ENCODE results near the gene GDF10.

Gene GDF10

DNA sequence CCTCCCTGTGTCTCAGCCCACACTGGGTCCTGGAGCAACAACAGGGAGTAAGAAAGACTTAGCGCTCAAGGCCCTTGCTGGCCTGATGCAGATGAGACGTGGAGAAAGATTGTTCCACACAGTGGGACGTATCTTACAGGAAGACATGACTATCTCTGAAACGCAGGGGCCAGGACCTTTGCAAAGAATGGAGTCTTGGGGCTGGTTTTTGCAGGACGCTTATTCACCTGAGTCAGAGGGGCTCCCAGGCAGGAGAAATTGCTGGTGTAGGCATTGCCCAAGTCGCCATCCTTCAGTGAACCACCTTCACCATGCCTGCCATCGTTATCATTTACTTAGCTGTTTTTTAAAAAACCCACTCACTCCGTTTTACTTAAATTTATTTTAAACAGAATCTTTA is 11.8 kb upstream of the GDF10 start:
- no peak for DNase-seq (ENCODE audit: extremely low read depth, low read depth)
- TF ChIP-seq, protein P1, sequence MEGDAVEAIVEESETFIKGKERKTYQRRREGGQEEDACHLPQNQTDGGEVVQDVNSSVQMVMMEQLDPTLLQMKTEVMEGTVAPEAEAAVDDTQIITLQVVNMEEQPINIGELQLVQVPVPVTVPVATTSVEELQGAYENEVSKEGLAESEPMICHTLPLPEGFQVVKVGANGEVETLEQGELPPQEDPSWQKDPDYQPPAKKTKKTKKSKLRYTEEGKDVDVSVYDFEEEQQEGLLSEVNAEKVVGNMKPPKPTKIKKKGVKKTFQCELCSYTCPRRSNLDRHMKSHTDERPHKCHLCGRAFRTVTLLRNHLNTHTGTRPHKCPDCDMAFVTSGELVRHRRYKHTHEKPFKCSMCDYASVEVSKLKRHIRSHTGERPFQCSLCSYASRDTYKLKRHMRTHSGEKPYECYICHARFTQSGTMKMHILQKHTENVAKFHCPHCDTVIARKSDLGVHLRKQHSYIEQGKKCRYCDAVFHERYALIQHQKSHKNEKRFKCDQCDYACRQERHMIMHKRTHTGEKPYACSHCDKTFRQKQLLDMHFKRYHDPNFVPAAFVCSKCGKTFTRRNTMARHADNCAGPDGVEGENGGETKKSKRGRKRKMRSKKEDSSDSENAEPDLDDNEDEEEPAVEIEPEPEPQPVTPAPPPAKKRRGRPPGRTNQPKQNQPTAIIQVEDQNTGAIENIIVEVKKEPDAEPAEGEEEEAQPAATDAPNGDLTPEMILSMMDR (IDR thresholded peaks at IDR 0.05; ENCODE audit: low read depth, low read length) = no peak

DNA sequence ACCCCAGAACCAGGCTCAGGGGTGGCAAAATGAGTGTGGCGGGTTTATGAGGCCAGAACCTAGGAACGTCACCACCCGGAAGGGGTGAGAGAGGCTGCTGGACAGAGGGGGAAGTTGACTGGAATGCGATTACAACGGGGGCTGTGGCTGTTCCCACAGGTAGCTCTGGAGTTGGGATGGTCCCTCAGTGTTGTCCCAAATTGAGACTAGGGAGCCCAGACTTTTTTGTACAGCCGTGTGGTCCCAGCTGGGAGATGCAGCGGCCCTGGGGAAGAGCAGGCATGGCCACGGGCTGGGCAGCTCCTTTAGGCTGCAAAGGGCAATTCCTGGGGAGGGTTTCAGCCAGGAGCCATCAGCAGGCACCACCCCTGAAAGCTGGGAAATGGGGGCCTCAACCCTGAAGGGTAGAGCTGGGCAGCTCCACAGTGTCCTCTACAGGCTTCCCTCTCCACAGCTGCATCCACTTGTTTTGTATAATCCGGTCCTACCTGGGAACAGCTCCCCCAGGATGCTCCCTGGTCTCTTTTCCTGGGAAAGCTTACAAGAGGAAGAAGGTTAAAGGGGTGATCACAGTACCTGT is 11.0 kb upstream of the GDF10 start:
- no peak for DNase-seq (ENCODE audit: extremely low read depth, low read depth)

DNA sequence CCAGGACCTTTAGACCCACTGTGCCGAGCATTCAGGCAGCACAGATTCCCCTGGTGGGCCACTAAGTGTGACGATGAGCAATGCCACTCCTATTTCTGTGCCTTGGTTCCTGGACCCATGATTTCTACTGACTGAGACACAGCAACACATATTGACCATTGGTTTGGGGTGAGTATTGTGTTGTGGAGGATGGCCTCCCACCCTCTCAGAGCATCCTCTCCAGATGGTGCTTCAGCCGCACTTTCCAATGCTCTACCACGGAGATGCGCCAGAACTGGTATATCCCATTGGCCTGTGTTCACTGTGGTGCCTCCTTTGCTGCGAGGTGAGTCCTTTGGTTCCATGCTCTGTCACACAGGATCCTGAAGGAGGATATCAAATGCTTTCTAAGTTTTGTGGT is 10.1 kb upstream of the GDF10 start:
- DNase-seq (ENCODE audit: extremely low read depth, low read depth) = no peak
- TF ChIP-seq, protein P1 (IDR thresholded peaks at IDR 0.05; ENCODE audit: low read depth, low read length) = no peak

More for the DNA sequence above, 11.0 kb upstream of the GDF10 start:
- TF ChIP-seq, protein P1 (IDR thresholded peaks at IDR 0.05; ENCODE audit: low read depth, low read length) = no peak

DNA sequence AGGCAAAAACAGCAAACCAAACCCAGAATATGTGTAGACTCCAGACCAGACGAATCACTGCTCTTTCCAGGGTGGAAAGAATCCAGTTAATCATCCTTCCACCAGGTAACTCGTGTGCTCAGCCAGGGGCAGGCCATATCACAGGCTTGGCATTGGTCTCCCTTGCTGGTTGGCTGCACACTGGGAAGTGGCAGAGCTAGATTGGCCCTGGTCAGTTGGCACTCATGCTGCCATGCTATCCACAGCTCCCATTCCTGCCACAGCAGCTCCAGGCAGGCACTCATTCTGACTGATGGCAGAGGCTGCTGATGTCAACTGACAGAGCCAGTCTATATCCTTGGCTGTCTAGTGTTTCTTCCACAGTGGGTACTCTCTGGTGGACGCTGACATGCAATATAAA is 9.7 kb upstream of the GDF10 start:
- TF ChIP-seq, protein P1 (IDR thresholded peaks at IDR 0.05; ENCODE audit: low read depth, low read length) = no peak
- DNase-seq (ENCODE audit: extremely low read depth, low read depth) = no peak

DNA sequence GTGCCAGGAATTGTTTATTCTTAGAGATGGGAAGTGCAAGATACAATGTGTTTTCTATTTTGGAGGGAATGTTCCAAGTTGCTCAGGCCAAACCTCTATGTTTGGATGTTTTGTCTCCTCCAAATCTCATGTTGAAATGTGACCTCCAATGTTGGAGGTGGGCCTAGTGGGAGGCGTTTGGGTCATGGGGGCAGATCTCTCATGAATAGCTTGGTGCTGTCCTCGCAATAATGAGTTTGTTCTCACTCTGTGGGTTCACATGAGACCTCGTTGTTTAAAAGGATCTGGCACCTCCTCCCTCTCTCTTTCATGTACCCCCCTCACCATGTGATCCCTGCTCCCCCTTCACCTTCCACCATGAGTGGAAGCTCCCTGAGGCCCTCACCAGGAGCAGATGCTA is 8.3 kb upstream of the GDF10 start:
- TF ChIP-seq, protein P1 (IDR thresholded peaks at IDR 0.05; ENCODE audit: low read depth, low read length) = no peak
- DNase-seq (ENCODE audit: extremely low read depth, low read depth) = no peak

DNA sequence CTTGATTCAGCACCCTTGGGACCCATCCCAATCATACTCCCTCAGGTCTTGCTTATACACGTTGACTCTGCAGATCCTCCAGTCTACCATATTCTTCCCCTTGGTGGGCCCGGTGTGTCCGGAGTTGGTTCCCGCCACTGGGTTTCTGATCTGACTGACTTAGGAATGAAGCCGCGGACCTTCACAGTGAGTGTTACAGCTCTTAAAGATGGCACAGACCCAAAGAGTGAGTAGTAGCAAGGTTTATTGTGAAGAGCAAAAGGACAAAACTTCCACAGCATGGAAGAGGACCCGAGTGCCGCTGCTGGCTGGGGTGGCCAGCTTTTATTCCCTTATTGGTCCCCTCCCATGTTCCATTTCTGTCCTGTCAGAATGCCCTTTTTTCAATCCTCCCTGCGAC is 5.9 kb upstream of the GDF10 start:
- DNase-seq (ENCODE audit: extremely low read depth, low read depth) = no peak
- TF ChIP-seq, protein P1 (IDR thresholded peaks at IDR 0.05; ENCODE audit: low read depth, low read length) = no peak

DNA sequence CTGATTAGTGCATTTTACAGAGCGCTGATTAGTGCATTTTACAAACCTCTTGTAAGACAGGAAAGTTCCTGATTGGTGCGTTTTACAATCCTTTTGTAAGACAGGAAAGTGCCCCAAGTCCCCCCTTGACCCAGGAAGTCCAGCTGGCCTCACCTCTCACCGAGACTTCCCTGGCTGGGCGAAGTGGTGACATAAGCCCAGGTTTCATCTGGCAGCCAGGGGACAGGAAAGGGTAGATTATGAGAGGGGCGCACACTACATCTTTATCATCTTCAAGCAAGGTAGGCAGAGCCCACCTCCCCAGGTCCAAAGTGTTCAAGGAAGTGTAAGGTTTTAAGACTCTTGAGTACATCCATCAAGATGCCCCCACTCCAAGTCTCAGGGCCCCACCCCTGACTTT is 5.5 kb upstream of the GDF10 start:
- TF ChIP-seq, protein P1 (IDR thresholded peaks at IDR 0.05; ENCODE audit: low read depth, low read length) = no peak
- DNase-seq (ENCODE audit: extremely low read depth, low read depth) = no peak

Measured in AG09319 (cell line).